HEK293T (cell line): ENCODE measurements around the gene MED4.

Experiments used
- CTCF ChIA-PET: fragments of 350-600 bp; formaldehyde crosslinking; extraction: SDS; loops from one replicate; lab custom pipeline; 2021; ENCODE audit warnings: antibody characterized with exemption, inconsistent platforms; lab: Yijun Ruan, JAX
- POLR2A ChIA-PET: fragments of 350-600 bp; formaldehyde crosslinking; extraction: SDS; loops from one replicate; lab custom pipeline; 2020; ENCODE audit warnings: antibody characterized with exemption, inconsistent platforms; lab: Yijun Ruan, JAX
- DNase-seq: peaks from one replicate; pipeline ENCODE4 v3.0.0; 2012; ENCODE audit warnings: mixed read lengths; ENCODE audit errors: extremely low spot score
- ARNT ChIP-seq: fragments of 450-650 bp; IDR thresholded peaks from 2 replicates; pipeline ENCODE4 v1.6.1; 2017; ENCODE audit warnings: mild to moderate bottlenecking
- BHLHE40 ChIP-seq: fragments of 450-650 bp; IDR thresholded peaks from 2 replicates; pipeline ENCODE4 v1.6.1; 2016; ENCODE audit warnings: mild to moderate bottlenecking, moderate library complexity, borderline replicate concordance
- CTBP1 ChIP-seq: fragments of 450-650 bp; IDR thresholded peaks from 2 replicates; pipeline ENCODE4 v1.6.1; 2016; ENCODE audit warnings: borderline replicate concordance
- ELF4 ChIP-seq: fragments of 450-650 bp; IDR thresholded peaks from 2 replicates; pipeline ENCODE4 v1.6.1; 2017; ENCODE audit warnings: antibody characterized with exemption
- FOXA1 ChIP-seq: fragments of 450-650 bp; IDR thresholded peaks from 2 replicates; pipeline ENCODE4 v1.6.1; 2016; ENCODE audit warnings: mild to moderate bottlenecking
- FOXK2 ChIP-seq: fragments of 450-650 bp; IDR thresholded peaks from 2 replicates; pipeline ENCODE4 v1.6.1; 2016; ENCODE audit warnings: mild to moderate bottlenecking
- FOXM1 ChIP-seq: fragments of 450-650 bp; IDR thresholded peaks from 2 replicates; pipeline ENCODE4 v1.6.1; 2017; ENCODE audit warnings: mild to moderate bottlenecking, borderline replicate concordance
- HDGF ChIP-seq: fragments of 450-650 bp; IDR thresholded peaks from 2 replicates; pipeline ENCODE4 v1.6.1; 2017; ENCODE audit warnings: antibody characterized with exemption, borderline replicate concordance
- L3MBTL2 ChIP-seq: fragments of 450-650 bp; conservative IDR thresholded peaks from 2 replicates; pipeline ENCODE4 v1.6.1; 2016; ENCODE audit warnings: mild to moderate bottlenecking
- LEF1 ChIP-seq: fragments of 450-650 bp; IDR thresholded peaks from 2 replicates; pipeline ENCODE4 v1.6.1; 2017; ENCODE audit warnings: mild to moderate bottlenecking, borderline replicate concordance
- NFRKB ChIP-seq: fragments of 450-650 bp; IDR thresholded peaks from 2 replicates; pipeline ENCODE4 v1.6.1; 2016; ENCODE audit warnings: mild to moderate bottlenecking, moderate library complexity
- PKNOX1 ChIP-seq: fragments of 450-650 bp; IDR thresholded peaks from 2 replicates; pipeline ENCODE4 v1.6.1; 2016
- SP1 ChIP-seq: fragments of 450-650 bp; IDR thresholded peaks from 2 replicates; pipeline ENCODE4 v1.6.1; 2017
- SUZ12 ChIP-seq: fragments of 450-650 bp; IDR thresholded peaks from 2 replicates; pipeline ENCODE4 v1.6.1; 2016; ENCODE audit warnings: mild to moderate bottlenecking
- TARDBP ChIP-seq: fragments of 450-650 bp; IDR thresholded peaks from 2 replicates; pipeline ENCODE4 v1.6.1; 2016
- ZNF384 ChIP-seq: fragments of 450-650 bp; IDR thresholded peaks from 2 replicates; pipeline ENCODE4 v1.6.1; 2016

MED4 gene

GRCh38 chr13:48118030-48118429, 23.1 kb upstream of the MED4 start:
- TF ChIP-seq SUZ12 (no peak), TARDBP (no peak), BHLHE40 (no peak), FOXA1 (no peak), HDGF (no peak), ZNF384 (no peak), FOXM1 (no peak), CTBP1 (no peak), SP1 (no peak), ARNT (no peak), ELF4 (no peak), L3MBTL2 (no peak)
- ChIA-PET POLR2A (no interaction called here), CTCF (no interaction called here)
- no peak for DNase-seq

- ChIA-PET POLR2A (no interaction called here), CTCF (no interaction called here)
- TF ChIP-seq ZNF384 (no peak), FOXM1 (no peak), NFRKB (no peak), CTBP1 (no peak)
- DNase-seq, result no peak
Measured at GRCh38 chr13:48116808-48117207, 21.9 kb upstream of the MED4 start.

GRCh38 chr13:48113756-48114130, 18.8 kb upstream of the MED4 start:
- POLR2A ChIA-PET, result no interaction called here
- CTCF ChIA-PET, result no interaction called here
- no peak for TF ChIP-seq ARNT
- no peak for TF ChIP-seq FOXM1
- no peak for TF ChIP-seq CTBP1
- no peak for TF ChIP-seq TARDBP
- no peak for TF ChIP-seq SP1
- no peak for TF ChIP-seq HDGF
- no peak for TF ChIP-seq PKNOX1
- no peak for DNase-seq

- ChIA-PET CTCF (no interaction called here), POLR2A (no interaction called here)
- TF ChIP-seq HDGF (no peak), TARDBP (no peak), FOXK2 (no peak), CTBP1 (no peak)
- no peak for DNase-seq
Measured at GRCh38 chr13:48112896-48113755, 18.2 kb upstream of the MED4 start.

GRCh38 chr13:48110931-48111721, 16.2 kb upstream of the MED4 start:
- CTCF ChIA-PET, result no interaction called here
- no peak for DNase-seq
- no peak for TF ChIP-seq SUZ12
- no peak for TF ChIP-seq ELF4
- TF ChIP-seq LEF1, result no peak
- no peak for TF ChIP-seq FOXK2
- TF ChIP-seq L3MBTL2, result no peak
- TF ChIP-seq TARDBP, result no peak
- TF ChIP-seq CTBP1, result no peak
- no peak for TF ChIP-seq SP1
- no peak for TF ChIP-seq NFRKB
- TF ChIP-seq FOXM1, result no peak
- POLR2A ChIA-PET, result no interaction called here

GRCh38 chr13:48110132-48110868, 15.4 kb upstream of the MED4 start:
- no peak for DNase-seq
- CTCF ChIA-PET, result no interaction called here
- TF ChIP-seq ARNT (no peak), L3MBTL2 (no peak), ELF4 (no peak), FOXM1 (no peak), LEF1 (no peak), CTBP1 (no peak), HDGF (no peak), FOXA1 (no peak), TARDBP (no peak), FOXK2 (no peak), NFRKB (no peak), BHLHE40 (no peak), SP1 (no peak), PKNOX1 (no peak), ZNF384 (no peak), SUZ12 (no peak)
- POLR2A ChIA-PET, result no interaction called here
